SK-N-SH (cell line): ENCODE data around the gene IL13RA1. TPM values are rescaled to one million over a fixed set of nuclear protein-coding genes. Genes with fewer than 3 reads are reported as not detected.

Experiments
- CTCF ChIA-PET: fragments of 300-600, 350-600 bp; formaldehyde crosslinking; extraction: SDS; loops from one replicate; lab custom pipeline; 2021; lab: Yijun Ruan, JAX
- POLR2A ChIA-PET: fragments of 350-600 bp; sonication (Branson Sonifier 250); formaldehyde crosslinking; extraction: SDS; loops from one replicate; lab custom pipeline; 2020; ENCODE audit warnings: antibody characterized with exemption, inconsistent platforms; lab: Yijun Ruan, JAX
- DNase-seq: peaks from one replicate; pipeline ENCODE4 v3.0.0; 2012
- H2AFZ ChIP-seq: fragments of 200-600 bp; sonication (generic); 2 replicates; pipeline ENCODE4 v1.8.1; 2016; ENCODE audit warnings: antibody characterized with exemption, mild to moderate bottlenecking, low read depth
- H3F3A ChIP-seq: fragments of 200-600 bp; sonication (generic); replicated peaks from 2 replicates; pipeline ENCODE3; 2016; ENCODE audit warnings: antibody characterized with exemption, mild to moderate bottlenecking; ENCODE audit not compliant: insufficient read depth
- H3K27ac ChIP-seq, 2 experiments: fragments of 200-500 bp in 1 of 2; fragments of 200-600 bp in 1 of 2; sonication (Bioruptor generic) in 1 of 2; sonication (generic), shearing (Covaris generic) in 1 of 2; 2 replicates each; pipeline versions ENCODE4 v1.5.1 to v1.6.1; 2014 to 2016; ENCODE audit warnings: low read depth in 2 of 2, inconsistent platforms in 1 of 2, low read length in 1 of 2, mild to moderate bottlenecking in 1 of 2, mixed read lengths in 1 of 2
- H3K27me3 ChIP-seq: fragments of 200-600 bp; sonication (generic), shearing (Covaris generic); 2 replicates; pipeline ENCODE4 v1.6.1; 2016; ENCODE audit warnings: mixed run types; ENCODE audit not compliant: insufficient read depth
- H3K36me3 ChIP-seq, 2 experiments: fragments of 200-500 bp in 1 of 2; fragments of 200-600 bp in 1 of 2; sonication (Bioruptor generic) in 1 of 2; sonication (generic) in 1 of 2; replicated peaks in 1 of 2; 2 replicates each; pipeline versions ENCODE3 to v1.5.1; 2014 to 2016; ENCODE audit warnings: low read length in 1 of 2, mild to moderate bottlenecking in 1 of 2; ENCODE audit not compliant: insufficient read depth in 2 of 2, control insufficient read depth in 1 of 2
- H3K4me1 ChIP-seq, 2 experiments: fragments of 200-500 bp in 1 of 2; fragments of 200-600 bp in 1 of 2; sonication (Bioruptor generic) in 1 of 2; sonication (generic), shearing (Covaris generic) in 1 of 2; 2 replicates each; pipeline versions ENCODE4 v1.5.1 to v1.6.1; 2014 to 2016; ENCODE audit warnings: low read depth in 1 of 2, low read length in 1 of 2, mixed run types in 1 of 2; ENCODE audit not compliant: insufficient read depth in 2 of 2, control insufficient read depth in 1 of 2
- H3K4me2 ChIP-seq: fragments of 200-600 bp; sonication (generic), shearing (Covaris generic); 2 replicates; pipeline ENCODE4 v1.6.1; 2017; ENCODE audit warnings: mixed run types
- H3K4me3 ChIP-seq, 2 experiments: fragments of 200-500 bp in 1 of 2; fragments of 200-600 bp in 1 of 2; sonication (Bioruptor generic) in 1 of 2; sonication (generic), shearing (Covaris generic) in 1 of 2; 2 replicates each; pipeline versions ENCODE4 v1.5.1 to v1.8.1; 2014 to 2016; ENCODE audit warnings: low read depth in 2 of 2, inconsistent platforms in 1 of 2, low read length in 1 of 2, mild to moderate bottlenecking in 1 of 2, mixed read lengths in 1 of 2, moderate library complexity in 1 of 2
- H3K79me2 ChIP-seq: fragments of 200-600 bp; sonication (generic); 2 replicates; pipeline ENCODE4 v1.8.1; 2017; ENCODE audit warnings: mild to moderate bottlenecking; ENCODE audit not compliant: insufficient read depth
- H3K9ac ChIP-seq: fragments of 200-600 bp; sonication (generic); 2 replicates; pipeline ENCODE4 v1.6.1; 2017; ENCODE audit warnings: mixed run types
- H3K9me2 ChIP-seq: fragments of 200-600 bp; sonication (generic); 2 replicates; pipeline ENCODE4 v1.6.1; 2017; ENCODE audit warnings: mixed run types
- H3K9me3 ChIP-seq: fragments of 200-600 bp; sonication (generic); 2 replicates; pipeline ENCODE4 v1.6.1; 2017; ENCODE audit warnings: mixed run types, mild to moderate bottlenecking, moderate library complexity
- H4K20me1 ChIP-seq: fragments of 200-600 bp; sonication (generic); 2 replicates; pipeline ENCODE4 v1.6.1; 2017; ENCODE audit warnings: mild to moderate bottlenecking, mixed run types; ENCODE audit not compliant: insufficient read depth
- CHD2 ChIP-seq: fragments of 150-350 bp; IDR thresholded peaks from 2 replicates; pipeline ENCODE4 v1.6.1; 2018; ENCODE audit warnings: low read length; ENCODE audit not compliant: partially characterized antibody
- FOSL2 ChIP-seq: IDR thresholded peaks from 2 replicates; pipeline ENCODE4 v1.4.0; 2012; ENCODE audit warnings: low read depth, mild to moderate bottlenecking, moderate library complexity, borderline replicate concordance
- FOXJ3 ChIP-seq: sonication (generic); formaldehyde crosslinking; IDR thresholded peaks from 2 replicates; pipeline ENCODE4 v1.5.1; 2020; ENCODE audit warnings: mild to moderate bottlenecking, missing genetic modification reagents
- FOXM1 ChIP-seq: IDR thresholded peaks from 2 replicates; pipeline ENCODE4 v1.4.0; 2012; ENCODE audit warnings: low read depth, mild to moderate bottlenecking
- GABPA ChIP-seq: IDR thresholded peaks from 2 replicates; pipeline ENCODE4 v1.4.0; 2012; ENCODE audit warnings: low read depth, mild to moderate bottlenecking
- GATA2 ChIP-seq: sonication (generic); formaldehyde crosslinking; IDR thresholded peaks from 2 replicates; pipeline ENCODE4 v1.5.0; 2020; ENCODE audit warnings: mild to moderate bottlenecking, missing genetic modification reagents
- IRF3 ChIP-seq: fragments of 150-350 bp; IDR thresholded peaks from 2 replicates; pipeline ENCODE4 v1.6.1; 2016; ENCODE audit warnings: mild to moderate bottlenecking, low read depth, low read length
- MAX ChIP-seq: IDR thresholded peaks from 2 replicates; pipeline ENCODE4 v1.4.0; 2012; ENCODE audit warnings: low read depth
- MEF2A ChIP-seq: IDR thresholded peaks from 2 replicates; pipeline ENCODE4 v1.4.0; 2012; ENCODE audit warnings: low read depth, borderline replicate concordance
- MXI1 ChIP-seq: IDR thresholded peaks from 2 replicates; pipeline ENCODE4 v1.6.1; 2012; ENCODE audit warnings: mild to moderate bottlenecking, low read depth, low read length, improper control_type of control experiment
- RXRA ChIP-seq: IDR thresholded peaks from 2 replicates; pipeline ENCODE4 v1.4.0; 2012; ENCODE audit warnings: low read depth, mild to moderate bottlenecking, borderline replicate concordance
- SMC3 ChIP-seq: IDR thresholded peaks from 2 replicates; pipeline ENCODE4 v1.6.1; 2012; ENCODE audit warnings: low read depth, low read length, improper control_type of control experiment
- TAF1 ChIP-seq: IDR thresholded peaks from 2 replicates; pipeline ENCODE4 v1.6.1; 2012; ENCODE audit warnings: low read depth, mild to moderate bottlenecking, low read length, moderate library complexity, borderline replicate concordance
- YY1 ChIP-seq: IDR thresholded peaks from 2 replicates; pipeline ENCODE4 v1.4.0; 2012; ENCODE audit warnings: low read depth, mild to moderate bottlenecking
- WGBS: methylation state at CpG from one replicate; pipeline ENCODE4 v1.1.6; 2017; ENCODE audit warnings: low lambda C conversion rate; 5-methylcytosine and 5-hydroxymethylcytosine counted together
- polyA plus RNA-seq, 3 experiments: library from polyadenylated mRNA; depleted of rRNA; stranded (reverse); fragments of >200 nt; gene quantifications; 2 replicates each; pipeline ENCODE4 v1.2.3, GENCODE V29; 2012
- TF ChIP-seq, protein P1 (sequence below): IDR thresholded peaks from 2 replicates; pipeline ENCODE4; 2012
- TF ChIP-seq, protein P2 (sequence below): fragments of 200-600 bp; sonication (generic); IDR thresholded peaks from 2 replicates; pipeline ENCODE4 v1.6.1; 2017; ENCODE audit warnings: antibody characterized with exemption, mild to moderate bottlenecking, moderate library complexity
- TF ChIP-seq, protein P3 (sequence below): IDR thresholded peaks from 2 replicates; pipeline ENCODE4 v1.4.0; 2012; ENCODE audit warnings: low read depth, borderline replicate concordance

Gene IL13RA1
- polyA plus RNA-seq, 1 of the 3 experiments (the other 2 are of a cell fraction): 27.0 TPM

GRCh38 chrX:118734909-118735308, 7.5 kb downstream of the IL13RA1 start (continued):
- TF ChIP-seq FOXM1 (no peak), TAF1 (no peak), SMC3 (no peak), GABPA (no peak), MEF2A (no peak)
- TF ChIP-seq, protein P1, sequence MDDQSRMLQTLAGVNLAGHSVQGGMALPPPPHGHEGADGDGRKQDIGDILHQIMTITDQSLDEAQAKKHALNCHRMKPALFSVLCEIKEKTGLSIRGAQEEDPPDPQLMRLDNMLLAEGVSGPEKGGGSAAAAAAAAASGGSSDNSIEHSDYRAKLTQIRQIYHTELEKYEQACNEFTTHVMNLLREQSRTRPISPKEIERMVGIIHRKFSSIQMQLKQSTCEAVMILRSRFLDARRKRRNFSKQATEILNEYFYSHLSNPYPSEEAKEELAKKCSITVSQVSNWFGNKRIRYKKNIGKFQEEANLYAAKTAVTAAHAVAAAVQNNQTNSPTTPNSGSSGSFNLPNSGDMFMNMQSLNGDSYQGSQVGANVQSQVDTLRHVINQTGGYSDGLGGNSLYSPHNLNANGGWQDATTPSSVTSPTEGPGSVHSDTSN: no peak

GRCh38 chrX:118736394-118737010, 9.1 kb downstream of the IL13RA1 start:
- Histone ChIP-seq H3F3A (no peaks in the 10 kb centered on the region), H3K27me3 (no peaks in the 10 kb centered on the region), H3K9ac (no peak overlapping the region), H2AFZ (no peak overlapping the region), H3K4me1 (no peaks in the 10 kb centered on the region), H3K4me2 (no peak overlapping the region), H3K9me2 (no peaks in the 10 kb centered on the region), H4K20me1 (no peaks in the 10 kb centered on the region), H3K4me3 (no peak overlapping the region)
- CTCF ChIA-PET: no interaction called here
- POLR2A ChIA-PET: no interaction called here
- 51% methylated on average over 7 of the region's 7 CpGs for WGBS
- TF ChIP-seq MAX: no peak
- TF ChIP-seq FOXM1: no peak
- no peak for TF ChIP-seq IRF3
- TF ChIP-seq MEF2A: no peak
- TF ChIP-seq FOXJ3: no peak
- TF ChIP-seq MXI1: no peak
- no peak for TF ChIP-seq FOSL2
- no peak for TF ChIP-seq CHD2
- TF ChIP-seq, protein P2, sequence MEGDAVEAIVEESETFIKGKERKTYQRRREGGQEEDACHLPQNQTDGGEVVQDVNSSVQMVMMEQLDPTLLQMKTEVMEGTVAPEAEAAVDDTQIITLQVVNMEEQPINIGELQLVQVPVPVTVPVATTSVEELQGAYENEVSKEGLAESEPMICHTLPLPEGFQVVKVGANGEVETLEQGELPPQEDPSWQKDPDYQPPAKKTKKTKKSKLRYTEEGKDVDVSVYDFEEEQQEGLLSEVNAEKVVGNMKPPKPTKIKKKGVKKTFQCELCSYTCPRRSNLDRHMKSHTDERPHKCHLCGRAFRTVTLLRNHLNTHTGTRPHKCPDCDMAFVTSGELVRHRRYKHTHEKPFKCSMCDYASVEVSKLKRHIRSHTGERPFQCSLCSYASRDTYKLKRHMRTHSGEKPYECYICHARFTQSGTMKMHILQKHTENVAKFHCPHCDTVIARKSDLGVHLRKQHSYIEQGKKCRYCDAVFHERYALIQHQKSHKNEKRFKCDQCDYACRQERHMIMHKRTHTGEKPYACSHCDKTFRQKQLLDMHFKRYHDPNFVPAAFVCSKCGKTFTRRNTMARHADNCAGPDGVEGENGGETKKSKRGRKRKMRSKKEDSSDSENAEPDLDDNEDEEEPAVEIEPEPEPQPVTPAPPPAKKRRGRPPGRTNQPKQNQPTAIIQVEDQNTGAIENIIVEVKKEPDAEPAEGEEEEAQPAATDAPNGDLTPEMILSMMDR: no peak
- TF ChIP-seq YY1: no peak
- no peak for TF ChIP-seq TAF1
- TF ChIP-seq RXRA: no peak
- no peak for TF ChIP-seq GATA2 (CRISPR knock-in tag)
- TF ChIP-seq, protein P3, sequence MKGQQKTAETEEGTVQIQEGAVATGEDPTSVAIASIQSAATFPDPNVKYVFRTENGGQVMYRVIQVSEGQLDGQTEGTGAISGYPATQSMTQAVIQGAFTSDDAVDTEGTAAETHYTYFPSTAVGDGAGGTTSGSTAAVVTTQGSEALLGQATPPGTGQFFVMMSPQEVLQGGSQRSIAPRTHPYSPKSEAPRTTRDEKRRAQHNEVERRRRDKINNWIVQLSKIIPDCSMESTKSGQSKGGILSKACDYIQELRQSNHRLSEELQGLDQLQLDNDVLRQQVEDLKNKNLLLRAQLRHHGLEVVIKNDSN: no peak
- TF ChIP-seq, all 33 proteins: peak for 0
- Histone ChIP-seq H3K79me2 (peaks cover 62% of the 10 kb centered on the region), H3K9me3 (no peaks in the 10 kb centered on the region), H3K27ac (no peak overlapping the region), H3K36me3 (no peaks in the 10 kb centered on the region)
- no peak for DNase-seq
